LNCaP clone FGC (cell line): Measurements from ENCODE around the gene BIN2.
"Not testable (repeated sequence)": the region's sequence is repeated elsewhere in the genome, so short reads cannot be mapped to it uniquely, and the experiment has no call there.

ENCODE experiments used
- DNase-seq: peaks from one replicate; pipeline ENCODE4 v3.0.0-alpha.2; 2011; ENCODE audit warnings: low read depth
- H3K4me3 ChIP-seq: 2 replicates; pipeline ENCODE4 v1.5.1; 2011; ENCODE audit warnings: mild to moderate bottlenecking, low read depth, low read length, control low read depth
- CTCF ChIP-seq: IDR thresholded peaks from 2 replicates; pipeline ENCODE4 v1.5.1; 2012; ENCODE audit warnings: mild to moderate bottlenecking; ENCODE audit not compliant: control insufficient read depth, insufficient read depth; ENCODE audit errors: extremely low read depth

The BIN2 gene

GRCh38 chr12:51291603-51292513 lies 32.1 kb downstream of the BIN2 start:
- H3K4me3 ChIP-seq, DNase-seq: not testable (repeated sequence)
- 0 out of 2 replicates have a peak, but pooled peaks have one; percentile 12 for TF ChIP-seq CTCF

- TF ChIP-seq CTCF = no peak
- DNase-seq = no peak
- no peak overlapping the region for H3K4me3 ChIP-seq
Observed at GRCh38 chr12:51285843-51286242, 38.1 kb downstream of the BIN2 start.

- H3K4me3 ChIP-seq = no peak overlapping the region
- TF ChIP-seq CTCF = no peak
- DNase-seq = no peak
Observed at GRCh38 chr12:51281202-51281924, 42.6 kb downstream of the BIN2 start.

- no peak overlapping the region for H3K4me3 ChIP-seq
- no peak for DNase-seq
- TF ChIP-seq CTCF = no peak
Observed at GRCh38 chr12:51275088-51275487, 48.9 kb downstream of the BIN2 start.

GRCh38 chr12:51272810-51273209 lies 51.2 kb downstream of the BIN2 start:
- not testable (repeated sequence) for H3K4me3 ChIP-seq, DNase-seq

- no peak for DNase-seq
- H3K4me3 ChIP-seq = peak overlapping the region; percentile 51; the same call in 1 of the 2 replicates
- TF ChIP-seq CTCF = no peak
Observed at GRCh38 chr12:51270951-51271518, 52.9 kb downstream of the BIN2 start.

- TF ChIP-seq CTCF = 0 out of 2 replicates have a peak, but pooled peaks have one; percentile 7
- DNase-seq = peak; percentile 22
- peak within 1 kb of the TSS; percentile 51 for H3K4me3 ChIP-seq
Observed at GRCh38 chr12:51270067-51270950, 53.7 kb downstream of the BIN2 start, which contains the start of gene SMAGP. Gene SMAGP, minus strand, starts transcription at chr12:51270415. Its CDS starts 1,137 bp downstream, at chr12:51269278.
